Measurements from ENCODE around the gene PDK4.

- TF ChIP-seq POLR2AphosphoS5 (IDR thresholded peaks at IDR 0.05; ENCODE audit: low read depth, low read length) (no peak), REST (IDR thresholded peaks at IDR 0.05; ENCODE audit: insufficient read depth in 1 of 2, low read depth in 2 of 2, low read length in 2 of 2) (no peak), TAF1 (IDR thresholded peaks at IDR 0.05; ENCODE audit: borderline replicate concordance, insufficient read depth, low read length) (no peak)
These were observed 58.8 kb downstream of the PDK4 start for GRCh38 chr7:95537468-95537867.
